ENCODE measurements around the gene NUMA1.

Gene NUMA1

DNA sequence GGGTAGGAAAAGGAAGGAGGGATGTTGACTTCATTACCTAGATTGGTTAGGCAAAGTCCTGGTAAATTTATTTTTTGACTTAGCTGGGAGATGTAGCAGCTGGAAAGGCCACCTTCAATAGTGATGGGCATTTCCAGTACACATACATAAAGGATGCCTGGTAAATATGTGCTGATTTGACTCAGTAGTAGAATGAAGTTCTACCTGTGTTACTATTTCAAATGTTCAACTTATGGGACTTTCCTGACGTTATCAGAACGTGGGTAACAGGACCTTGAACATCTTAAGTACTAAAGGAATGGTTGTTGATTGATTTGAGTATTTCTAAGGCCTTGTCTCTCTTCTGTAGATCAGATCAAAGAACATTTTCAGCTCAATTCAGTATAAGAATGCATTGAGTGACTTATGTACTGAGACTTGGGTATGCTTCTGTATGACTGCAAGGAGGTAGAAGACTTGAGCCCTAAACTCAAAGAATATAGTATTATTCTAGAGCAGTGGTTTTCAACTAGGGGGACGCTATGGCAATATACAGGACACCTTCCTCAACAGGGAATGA is 124.4 kb downstream of the NUMA1 start:
- H3K36me3 ChIP-seq (ENCODE audit: control insufficient read depth in 1 of 2, insufficient read depth in 2 of 2, low read length in 2 of 2): peaks cover 6 to 13% of the 10 kb centered on the region in 2 donors
- no peaks in the 10 kb centered on the region for H3K4me1 ChIP-seq (ENCODE audit: control insufficient read depth in 1 of 2, insufficient read depth in 2 of 2, low read length in 2 of 2)
- no peaks in the 10 kb centered on the region for H3K9me3 ChIP-seq (ENCODE audit: control insufficient read depth in 1 of 2, low read length in 2 of 2)
- no peak overlapping the region for H3K4me3 ChIP-seq (ENCODE audit: low read depth in 1 of 2, low read length in 2 of 2)
- no peaks in the 10 kb centered on the region for H3K27me3 ChIP-seq (ENCODE audit: low read depth, low read length)
- H3K27ac ChIP-seq (ENCODE audit: low read length): no peak overlapping the region

Measured in muscle layer of duodenum (tissue), 2 donors.